KOPT-K1 (cell line): Measurements from ENCODE around the gene GPR42.

ENCODE experiments used
- H3K27ac ChIP-seq: fragments of 200-600 bp; sonication (generic); 2 replicates; pipeline ENCODE4 v1.5.1; 2016; ENCODE audit warnings: antibody characterized with exemption, mild to moderate bottlenecking, low read depth, low read length; ENCODE audit not compliant: poor library complexity, severe bottlenecking
- H3K36me3 ChIP-seq: fragments of 200-600 bp; sonication (generic); 2 replicates; pipeline ENCODE4 v1.5.1; 2017; ENCODE audit warnings: antibody characterized with exemption, mild to moderate bottlenecking, low read length, moderate library complexity; ENCODE audit not compliant: insufficient read depth
- H3K9me3 ChIP-seq: fragments of 200-600 bp; sonication (generic); 2 replicates; pipeline ENCODE4 v1.5.1; 2017; ENCODE audit warnings: antibody characterized with exemption, low read length, mild to moderate bottlenecking; ENCODE audit not compliant: insufficient read depth, poor library complexity, severe bottlenecking

Gene GPR42

DNA sequence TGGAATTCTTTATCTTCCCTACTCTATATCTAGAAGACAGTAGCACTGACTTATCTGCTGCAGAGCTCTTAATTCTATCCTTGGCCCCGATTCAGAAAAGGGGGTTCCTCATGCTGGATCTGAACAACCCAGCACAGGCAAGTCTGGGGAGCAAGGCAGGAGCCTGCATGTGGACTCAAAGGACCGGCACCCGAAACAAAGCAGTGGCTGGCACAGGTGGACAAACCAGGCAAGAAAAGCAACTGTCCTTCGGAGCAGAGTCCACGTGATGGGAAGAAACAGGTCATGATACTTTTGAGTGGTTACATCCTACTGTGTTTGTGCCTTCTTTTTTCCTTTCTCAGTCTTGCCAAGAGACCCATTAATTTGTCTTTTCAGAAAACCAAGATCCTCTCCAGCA, 38.3 kb downstream of the GPR42 start:
- Histone ChIP-seq H3K27ac (no peak overlapping the region), H3K9me3 (no peaks in the 10 kb centered on the region), H3K36me3 (no peaks in the 10 kb centered on the region)

DNA sequence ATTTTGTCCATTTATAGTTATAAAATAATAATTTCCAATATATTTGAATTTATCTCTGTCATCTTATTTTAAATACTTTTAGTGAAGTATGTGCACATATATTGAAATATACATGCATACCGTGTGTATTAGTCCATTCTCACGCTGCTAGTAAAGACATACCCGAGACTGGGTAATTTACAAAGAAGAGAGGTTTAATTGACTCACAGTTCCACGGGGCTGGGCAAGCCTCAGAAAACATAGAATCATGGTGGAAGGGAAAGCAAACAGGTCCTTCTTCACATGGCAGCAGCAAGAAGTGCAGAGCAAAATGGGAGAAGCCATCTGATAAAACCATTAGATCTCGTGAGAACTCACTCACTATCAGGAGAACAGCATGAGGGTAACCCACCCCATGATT, 39.6 kb downstream of the GPR42 start:
- Histone ChIP-seq H3K36me3 (no peaks in the 10 kb centered on the region), H3K27ac (no peak overlapping the region), H3K9me3 (no peaks in the 10 kb centered on the region)

DNA sequence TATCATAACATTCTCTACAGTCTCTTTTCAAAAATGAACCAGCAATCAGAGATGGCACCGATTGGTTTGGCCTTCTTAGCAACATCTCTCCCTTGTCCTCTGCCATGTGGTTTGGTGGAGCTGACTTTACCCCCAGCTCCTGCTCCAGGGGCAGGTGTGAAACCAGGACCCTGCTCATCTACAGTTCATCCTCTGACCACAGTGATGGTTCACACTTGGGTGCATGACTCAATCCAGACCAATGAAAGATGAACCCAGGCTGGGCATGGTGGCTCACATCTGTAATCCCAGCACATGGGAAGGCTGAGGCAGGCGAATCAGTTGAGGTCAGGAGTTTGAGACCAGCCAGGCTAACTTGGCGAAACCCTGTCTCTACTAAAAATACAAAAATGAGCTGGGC, 43.6 kb downstream of the GPR42 start:
- H3K9me3 ChIP-seq: no peaks in the 10 kb centered on the region
- no peaks in the 10 kb centered on the region for H3K36me3 ChIP-seq
- no peak overlapping the region for H3K27ac ChIP-seq

GRCh38 chr19:35416331-35416730, 45.5 kb downstream of the GPR42 start:
- Histone ChIP-seq H3K27ac (no peak overlapping the region), H3K9me3 (no peaks in the 10 kb centered on the region), H3K36me3 (no peaks in the 10 kb centered on the region)

DNA sequence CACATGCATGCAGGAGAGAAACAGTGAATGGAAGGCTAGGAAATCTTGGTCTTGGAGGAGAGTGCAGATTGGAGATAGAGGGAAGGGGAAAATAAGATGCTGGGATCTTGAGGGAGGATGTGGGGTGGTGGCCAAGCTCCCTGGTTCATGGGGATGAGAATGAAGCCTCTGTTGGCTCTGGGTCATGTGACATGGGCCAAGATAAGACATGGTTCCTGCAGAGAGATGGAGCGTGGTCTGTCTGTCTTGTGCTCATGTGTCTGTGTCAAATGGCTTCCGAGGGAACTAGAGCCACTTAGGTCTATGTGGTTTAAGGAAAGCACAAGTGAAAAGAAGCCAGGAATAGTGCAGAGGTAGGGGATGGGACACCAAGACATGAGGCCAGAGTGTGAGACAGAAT, 46.4 kb downstream of the GPR42 start:
- Histone ChIP-seq H3K27ac (no peak overlapping the region), H3K9me3 (no peaks in the 10 kb centered on the region), H3K36me3 (no peaks in the 10 kb centered on the region)

DNA sequence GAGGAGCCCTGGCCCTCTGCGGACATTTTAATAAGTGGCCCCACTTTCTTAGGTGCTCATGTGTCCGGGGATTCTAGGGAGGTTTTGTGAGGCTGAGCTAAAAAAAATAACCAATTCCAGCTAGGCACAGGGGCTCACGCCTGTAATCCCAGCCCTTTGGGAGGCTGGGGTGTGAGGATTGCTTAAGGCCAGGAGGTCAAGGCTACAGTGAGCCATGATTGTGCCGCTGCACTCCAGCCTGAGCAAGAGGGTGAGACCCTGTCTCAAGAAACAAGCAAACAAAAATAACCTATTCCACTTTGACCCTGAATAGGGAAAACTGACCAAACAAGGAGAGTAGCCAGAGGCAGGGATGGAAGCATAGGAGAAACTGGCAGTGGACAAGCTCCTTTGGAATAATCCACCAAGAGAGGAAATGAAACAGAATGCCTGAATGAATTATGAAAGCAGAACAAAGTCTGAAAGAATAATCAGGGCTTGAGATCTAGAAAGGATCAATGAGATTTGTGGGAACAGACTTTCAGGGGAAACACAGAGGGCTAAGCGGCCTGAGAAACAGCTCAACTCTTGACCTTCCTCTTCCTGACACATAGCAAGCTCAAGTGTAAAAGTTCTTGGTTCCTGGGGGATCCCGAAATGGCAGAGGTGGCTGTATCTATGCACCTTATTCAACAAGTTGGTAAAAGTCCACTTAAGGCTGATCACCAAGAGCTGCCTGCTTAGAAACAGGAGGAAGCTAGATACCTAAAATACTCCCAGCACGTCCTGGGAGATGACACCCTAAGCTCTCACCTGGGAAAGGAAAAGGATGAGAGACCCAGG, 47.1 kb downstream of the GPR42 start:
- H3K27ac ChIP-seq: no peak overlapping the region
- no peaks in the 10 kb centered on the region for H3K36me3 ChIP-seq
- H3K9me3 ChIP-seq: no peaks in the 10 kb centered on the region

DNA sequence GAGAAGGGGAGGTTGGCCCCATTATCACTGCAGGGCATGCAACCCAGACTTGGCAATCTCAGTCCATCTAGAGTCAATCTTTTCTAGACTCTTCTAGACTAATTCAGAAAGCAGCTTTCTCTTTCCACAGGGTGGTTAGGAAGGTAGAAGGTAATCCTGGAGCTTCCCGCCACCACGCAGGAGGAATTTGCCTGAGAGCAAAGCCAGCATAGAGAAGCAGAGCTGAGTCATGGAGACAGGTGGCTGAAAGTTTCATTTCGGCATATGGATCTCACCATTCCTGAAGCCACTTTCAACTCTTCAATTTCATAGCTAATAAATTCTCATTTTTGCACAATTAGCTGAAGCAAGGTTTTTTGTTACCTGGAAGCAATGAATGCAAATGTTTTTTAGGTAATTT, 48.2 kb downstream of the GPR42 start:
- Histone ChIP-seq H3K27ac (no peak overlapping the region), H3K36me3 (no peaks in the 10 kb centered on the region), H3K9me3 (no peaks in the 10 kb centered on the region)

GRCh38 chr19:35419805-35420204, 48.9 kb downstream of the GPR42 start:
- Histone ChIP-seq H3K9me3 (no peaks in the 10 kb centered on the region), H3K27ac (no peak overlapping the region), H3K36me3 (no peaks in the 10 kb centered on the region)

DNA sequence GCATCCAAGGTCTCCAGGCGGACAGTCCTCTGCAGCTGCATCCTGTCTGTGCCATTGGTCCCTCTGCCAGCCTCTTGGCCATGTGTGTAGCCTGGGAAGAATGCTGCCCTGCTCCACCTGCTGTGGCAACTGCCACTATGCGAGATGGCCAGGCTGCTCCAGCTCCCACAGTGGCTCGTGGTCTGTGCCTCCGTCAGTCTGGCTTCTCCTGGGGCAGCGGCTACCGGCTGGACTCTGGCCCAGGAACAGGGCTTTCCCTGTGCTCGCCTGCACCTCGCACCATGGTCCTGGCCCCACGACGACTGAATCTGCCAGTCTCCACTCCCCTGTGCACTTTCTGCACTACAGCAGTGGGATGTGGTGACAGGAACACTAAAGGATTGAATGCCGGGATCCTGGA, 50.5 kb downstream of the GPR42 start:
- no peaks in the 10 kb centered on the region for H3K36me3 ChIP-seq
- no peaks in the 10 kb centered on the region for H3K9me3 ChIP-seq
- H3K27ac ChIP-seq: no peak overlapping the region
